H1 (cell line): ENCODE results near the gene SMCHD1.

Experiments
- EZH2 ChIP-seq: fragments of 200-600 bp; sonication (generic); IDR thresholded peaks from 2 replicates; pipeline ENCODE4 v1.7.1; 2012; ENCODE audit warnings: low read depth, mild to moderate bottlenecking, moderate library complexity, low read length, inconsistent platforms; ENCODE audit not compliant: severe bottlenecking
- GTF2F1 ChIP-seq: IDR thresholded peaks from 2 replicates; pipeline ENCODE4 v1.6.1; 2012; ENCODE audit warnings: low read depth, low read length, improper control_type of control experiment, borderline replicate concordance
- HDAC2 ChIP-seq, 2 experiments: fragments of 300-600 bp in 1 of 2; sonication (generic) in 1 of 2; IDR thresholded peaks; 2 replicates each; pipeline ENCODE4 v1.6.1; 2011 to 2012; ENCODE audit warnings: low read depth in 2 of 2, low read length in 2 of 2, mild to moderate bottlenecking in 2 of 2, moderate library complexity in 2 of 2, borderline replicate concordance in 1 of 2, inconsistent platforms in 1 of 2
- NRF1 ChIP-seq: IDR thresholded peaks from 2 replicates; pipeline ENCODE4 v1.6.1; 2011; ENCODE audit warnings: mild to moderate bottlenecking, low read depth, low read length, improper control_type of control experiment
- POLR2A ChIP-seq, 2 experiments: IDR thresholded peaks; 1 replicate in 1 of 2; 2 replicates in 1 of 2; pipeline ENCODE4 v1.6.1; 2011; ENCODE audit warnings: low read depth in 2 of 2, low read length in 2 of 2, mild to moderate bottlenecking in 2 of 2; ENCODE audit errors: control extremely low read depth in 1 of 2
- POLR2AphosphoS5 ChIP-seq: IDR thresholded peaks from 2 replicates; pipeline ENCODE4 v1.6.1; 2011; ENCODE audit warnings: low read depth, low read length
- RNF2 ChIP-seq: fragments of 200-900, 300-1000 bp; sonication (generic); IDR thresholded peaks from 2 replicates; pipeline ENCODE4 v1.7.1; 2016; ENCODE audit warnings: borderline replicate concordance, low read depth, mild to moderate bottlenecking, antibody characterized with exemption, low read length; ENCODE audit not compliant: poor library complexity, severe bottlenecking; ENCODE audit errors: missing control alignments
- RXRA ChIP-seq: IDR thresholded peaks from 2 replicates; pipeline ENCODE4 v1.6.1; 2011; ENCODE audit warnings: low read depth, mild to moderate bottlenecking, low read length, moderate library complexity; ENCODE audit not compliant: insufficient read depth
- SIX5 ChIP-seq: IDR thresholded peaks from 2 replicates; pipeline ENCODE4 v1.6.1; 2011; ENCODE audit warnings: mild to moderate bottlenecking, low read depth, low read length
- SP4 ChIP-seq: IDR thresholded peaks from 2 replicates; pipeline ENCODE4 v1.6.1; 2012; ENCODE audit warnings: low read length, inconsistent platforms
- SUZ12 ChIP-seq: fragments of 200-600 bp; sonication (generic); IDR thresholded peaks from 2 replicates; pipeline ENCODE4 v1.6.1; 2012; ENCODE audit warnings: mild to moderate bottlenecking, inconsistent platforms, low read length, moderate library complexity, mixed read lengths
- TAF1 ChIP-seq: IDR thresholded peaks from 2 replicates; pipeline ENCODE4 v1.6.1; 2011; ENCODE audit warnings: mild to moderate bottlenecking, low read depth, low read length
- TF ChIP-seq, protein P1 (sequence below), 3 experiments: IDR thresholded peaks; 1 replicate in 2 of 3; 2 replicates in 1 of 3; pipeline versions ENCODE4 v1.5.1 to v1.6.1; 2011; ENCODE audit warnings: low read length in 3 of 3, mild to moderate bottlenecking in 3 of 3, inconsistent platforms in 2 of 3, low read depth in 1 of 3, moderate library complexity in 1 of 3; ENCODE audit not compliant: insufficient read depth in 1 of 3; ENCODE audit errors: control extremely low read depth in 1 of 3
- TF ChIP-seq, protein P2 (sequence below): IDR thresholded peaks from 2 replicates; pipeline ENCODE4 v1.6.1; 2012; ENCODE audit warnings: inconsistent platforms

DNA sequence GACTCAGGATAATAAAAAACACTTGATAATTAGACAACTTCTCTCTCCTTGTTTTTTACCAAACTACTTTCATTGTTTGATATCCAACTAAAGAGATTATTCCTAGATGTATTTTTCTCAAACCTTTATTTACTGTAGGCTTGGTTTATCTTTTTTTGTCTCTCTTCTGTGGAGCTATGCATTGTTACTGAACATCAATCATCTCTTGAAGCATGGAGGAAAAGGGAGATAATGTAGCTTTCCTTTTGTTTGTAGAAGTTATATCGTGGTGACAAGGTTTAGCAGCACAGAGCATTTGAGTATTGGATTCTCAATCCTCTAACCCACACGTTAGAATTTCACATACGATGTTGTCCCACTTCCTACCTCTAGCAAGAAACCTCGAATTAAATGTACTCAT is 41.7 kb downstream of the SMCHD1 start:
- TF ChIP-seq, protein P1, sequence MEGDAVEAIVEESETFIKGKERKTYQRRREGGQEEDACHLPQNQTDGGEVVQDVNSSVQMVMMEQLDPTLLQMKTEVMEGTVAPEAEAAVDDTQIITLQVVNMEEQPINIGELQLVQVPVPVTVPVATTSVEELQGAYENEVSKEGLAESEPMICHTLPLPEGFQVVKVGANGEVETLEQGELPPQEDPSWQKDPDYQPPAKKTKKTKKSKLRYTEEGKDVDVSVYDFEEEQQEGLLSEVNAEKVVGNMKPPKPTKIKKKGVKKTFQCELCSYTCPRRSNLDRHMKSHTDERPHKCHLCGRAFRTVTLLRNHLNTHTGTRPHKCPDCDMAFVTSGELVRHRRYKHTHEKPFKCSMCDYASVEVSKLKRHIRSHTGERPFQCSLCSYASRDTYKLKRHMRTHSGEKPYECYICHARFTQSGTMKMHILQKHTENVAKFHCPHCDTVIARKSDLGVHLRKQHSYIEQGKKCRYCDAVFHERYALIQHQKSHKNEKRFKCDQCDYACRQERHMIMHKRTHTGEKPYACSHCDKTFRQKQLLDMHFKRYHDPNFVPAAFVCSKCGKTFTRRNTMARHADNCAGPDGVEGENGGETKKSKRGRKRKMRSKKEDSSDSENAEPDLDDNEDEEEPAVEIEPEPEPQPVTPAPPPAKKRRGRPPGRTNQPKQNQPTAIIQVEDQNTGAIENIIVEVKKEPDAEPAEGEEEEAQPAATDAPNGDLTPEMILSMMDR (IDR thresholded peaks at IDR 0.05; ENCODE audit: control extremely low read depth in 1 of 3, insufficient read depth in 1 of 3, low read depth in 1 of 3, low read length in 3 of 3): no peak
- TF ChIP-seq TAF1 (no peak), SIX5 (no peak), POLR2A (IDR thresholded peaks at IDR 0.05; ENCODE audit: control extremely low read depth in 1 of 2, low read depth in 2 of 2, low read length in 2 of 2) (no peak), SP4 (no peak), POLR2AphosphoS5 (no peak), RXRA (no peak), SUZ12 (no peak), HDAC2 (IDR thresholded peaks at IDR 0.05; ENCODE audit: borderline replicate concordance in 1 of 2, low read depth in 2 of 2, low read length in 2 of 2) (no peak), NRF1 (no peak), EZH2 (no peak), RNF2 (no peak), GTF2F1 (no peak)
- TF ChIP-seq, protein P2, sequence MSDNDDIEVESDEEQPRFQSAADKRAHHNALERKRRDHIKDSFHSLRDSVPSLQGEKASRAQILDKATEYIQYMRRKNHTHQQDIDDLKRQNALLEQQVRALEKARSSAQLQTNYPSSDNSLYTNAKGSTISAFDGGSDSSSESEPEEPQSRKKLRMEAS: no peak
